Testis (tissue), 2 donors: ENCODE measurements around the gene KLHL29.

ENCODE experiments used
- POLR2A ChIP-seq: fragments of 450-650 bp; IDR thresholded peaks from one replicate; pipeline ENCODE4 v1.6.1; 2017; ENCODE audit warnings: antibody characterized with exemption, mild to moderate bottlenecking, moderate library complexity
- TF ChIP-seq, protein P1 (sequence below), 3 experiments: fragments of 450-650 bp in 2 of 3; fragments of 200-600 bp in 1 of 3; sonication (generic) in 1 of 3; IDR thresholded peaks; one replicate each; pipeline ENCODE4 v1.5.1; 2016 to 2019; ENCODE audit warnings: antibody characterized with exemption in 3 of 3, mild to moderate bottlenecking in 2 of 3, moderate library complexity in 1 of 3

DNA sequence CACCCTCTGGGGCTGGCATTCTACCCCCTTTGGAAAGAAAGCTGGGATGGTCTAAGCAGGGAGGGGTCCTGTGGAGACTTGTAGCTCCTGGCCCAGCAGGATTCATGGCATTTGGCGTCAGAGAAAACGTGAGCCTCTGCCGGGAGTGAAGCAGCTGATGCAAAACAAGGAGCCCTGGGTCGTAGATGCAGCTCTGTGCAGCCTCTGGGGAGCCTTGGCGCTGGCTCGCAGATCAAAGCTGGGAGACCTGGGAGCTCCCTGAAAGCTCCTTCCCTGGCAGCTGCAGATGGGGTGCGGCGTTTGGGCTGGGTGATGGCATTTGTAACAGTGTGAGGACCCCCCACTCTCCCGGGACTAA lies 148.3 kb downstream of the KLHL29 start:
- TF ChIP-seq, protein P1, sequence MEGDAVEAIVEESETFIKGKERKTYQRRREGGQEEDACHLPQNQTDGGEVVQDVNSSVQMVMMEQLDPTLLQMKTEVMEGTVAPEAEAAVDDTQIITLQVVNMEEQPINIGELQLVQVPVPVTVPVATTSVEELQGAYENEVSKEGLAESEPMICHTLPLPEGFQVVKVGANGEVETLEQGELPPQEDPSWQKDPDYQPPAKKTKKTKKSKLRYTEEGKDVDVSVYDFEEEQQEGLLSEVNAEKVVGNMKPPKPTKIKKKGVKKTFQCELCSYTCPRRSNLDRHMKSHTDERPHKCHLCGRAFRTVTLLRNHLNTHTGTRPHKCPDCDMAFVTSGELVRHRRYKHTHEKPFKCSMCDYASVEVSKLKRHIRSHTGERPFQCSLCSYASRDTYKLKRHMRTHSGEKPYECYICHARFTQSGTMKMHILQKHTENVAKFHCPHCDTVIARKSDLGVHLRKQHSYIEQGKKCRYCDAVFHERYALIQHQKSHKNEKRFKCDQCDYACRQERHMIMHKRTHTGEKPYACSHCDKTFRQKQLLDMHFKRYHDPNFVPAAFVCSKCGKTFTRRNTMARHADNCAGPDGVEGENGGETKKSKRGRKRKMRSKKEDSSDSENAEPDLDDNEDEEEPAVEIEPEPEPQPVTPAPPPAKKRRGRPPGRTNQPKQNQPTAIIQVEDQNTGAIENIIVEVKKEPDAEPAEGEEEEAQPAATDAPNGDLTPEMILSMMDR (IDR thresholded peaks at IDR 0.05), result no peak
- TF ChIP-seq POLR2A, result no peak
